ENCODE results near the gene GAS6.

The GAS6 gene

GRCh38 chr13:113840541-113841352 lies 23.1 kb downstream of the GAS6 start:
- POLR2A ChIA-PET, result interaction anchor here (0.7 to 0.8 kb wide), 2 partner anchors 9 to 84 kb away, joined by 3 read pairs; no protein-coding TSS in a partner anchor
- DNase-seq (ENCODE audit: low read depth, low spot score), result no peak
- no peak for TF ChIP-seq CTCF (IDR thresholded peaks at IDR 0.05; ENCODE audit: insufficient read depth, low read length, missing control alignments)

DNA sequence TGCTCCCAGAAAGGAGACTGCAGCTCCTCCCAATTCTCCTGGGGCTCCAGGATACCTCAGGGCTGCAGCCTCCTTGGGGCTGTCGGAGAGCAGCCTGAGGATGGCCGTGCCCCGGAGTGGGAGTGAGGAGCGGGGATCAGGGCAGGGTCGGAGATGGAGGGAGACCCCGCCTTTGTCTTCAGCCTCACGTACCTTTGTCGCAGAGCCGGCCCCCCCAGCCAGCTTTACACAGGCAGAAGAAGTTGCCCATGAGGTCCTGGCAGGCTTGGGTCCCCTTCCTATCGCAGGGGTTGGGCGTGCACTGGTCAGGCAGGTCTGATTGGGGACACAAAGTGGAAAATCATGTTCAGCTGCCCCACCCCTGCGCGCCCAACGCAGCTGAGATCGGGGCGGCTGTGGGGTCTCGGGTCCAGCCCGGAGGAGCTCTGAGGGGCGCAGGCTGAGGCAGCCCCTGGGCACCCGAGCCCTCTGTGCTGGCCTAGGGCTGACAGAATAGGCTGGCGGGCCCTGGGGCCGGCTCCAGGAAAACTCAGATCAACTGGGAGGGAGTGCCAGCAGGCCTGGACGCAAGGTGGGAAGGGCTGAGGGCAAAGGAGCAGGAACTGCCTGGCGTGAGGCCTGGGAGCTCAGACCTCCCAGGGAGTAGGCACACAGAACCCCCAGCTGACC lies 24.2 kb downstream of the GAS6 start:
- DNase-seq (ENCODE audit: low read depth, low spot score), result no peak
- H3K4me3 ChIP-seq (ENCODE audit: low read depth, low read length), result peak overlapping the region; percentile 3; the same call in 1 of the 2 replicates
- no peak for TF ChIP-seq CTCF (IDR thresholded peaks at IDR 0.05; ENCODE audit: insufficient read depth, low read length, missing control alignments)
- CTCF ChIA-PET, result interaction anchor here (0.7 to 1.3 kb wide), 3 partner anchors 10 to 22 kb away, joined by 3 to 6 read pairs (median 3); no protein-coding TSS in a partner anchor
- POLR2A ChIA-PET, result interaction anchor here (0.8 to 0.9 kb wide), 2 partner anchors 8 to 83 kb away, joined by 3 read pairs; no protein-coding TSS in a partner anchor

More at GRCh38 chr13:113840541-113841352, 23.1 kb downstream of the GAS6 start:
- H3K4me3 ChIP-seq (ENCODE audit: low read depth, low read length), result peak overlapping the region; percentile 6; the same call in 1 of the 2 replicates
- CTCF ChIA-PET, result interaction anchor here (0.7 to 0.8 kb wide), 3 partner anchors 9 to 21 kb away, joined by 3 to 4 read pairs (median 3); no protein-coding TSS in a partner anchor

- peak overlapping the region; percentile 59 for H3K4me3 ChIP-seq (ENCODE audit: low read depth, low read length)
- no peak for TF ChIP-seq CTCF (IDR thresholded peaks at IDR 0.05; ENCODE audit: insufficient read depth, low read length, missing control alignments)
- CTCF ChIA-PET, result interaction anchor here (1.3 kb wide), 1 partner anchor 11 kb away, joined by 6 read pairs; no protein-coding TSS in a partner anchor
- POLR2A ChIA-PET, result interaction anchor here (0.9 kb wide), 1 partner anchor 9 kb away, joined by 3 read pairs; no protein-coding TSS in a partner anchor
- DNase-seq (ENCODE audit: low read depth, low spot score), result no peak
Observed at GRCh38 chr13:113838711-113839201, 25.1 kb downstream of the GAS6 start.

DNA sequence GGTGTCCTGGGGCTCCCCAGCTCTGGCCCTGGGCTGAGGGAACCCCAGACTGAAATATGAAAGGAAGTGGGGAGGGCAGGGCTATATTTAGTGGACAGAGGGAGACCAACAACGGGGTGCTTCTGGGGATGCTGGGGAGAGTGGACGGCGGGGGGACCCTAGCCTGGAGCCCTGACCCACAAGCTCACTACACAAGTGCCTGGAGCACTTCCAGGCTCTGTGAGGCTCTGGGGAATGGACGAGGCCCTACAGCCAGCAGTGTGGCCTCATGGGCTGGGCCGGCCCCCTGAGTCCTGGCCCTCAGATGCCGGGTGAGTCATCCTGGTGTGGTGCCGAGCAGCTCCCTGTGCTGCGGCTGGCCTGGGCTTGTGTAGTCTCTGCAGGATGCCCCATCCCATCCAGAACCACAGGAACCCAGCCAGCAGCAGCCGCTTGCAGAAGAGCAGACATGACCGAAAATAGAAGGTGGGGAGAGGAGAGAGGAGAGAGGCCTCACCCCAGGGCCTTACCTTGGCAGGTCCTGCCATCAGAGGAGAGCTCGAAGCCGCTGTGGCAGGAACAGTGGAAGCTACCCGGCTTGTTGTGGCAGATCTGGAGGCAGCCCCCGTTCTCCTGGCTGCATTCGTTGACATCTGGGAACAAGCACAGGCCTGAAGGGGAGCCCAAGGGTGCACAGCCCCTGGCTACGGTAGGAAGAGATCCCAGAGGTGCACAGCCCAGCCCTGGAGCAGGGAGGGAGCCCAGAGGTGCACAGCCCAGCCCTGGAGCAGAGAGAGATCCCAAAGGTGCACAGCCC lies 26.1 kb downstream of the GAS6 start:
- DNase-seq (ENCODE audit: low read depth, low spot score), result peak; percentile 90
- CTCF ChIA-PET, result interaction anchor here (1.3 to 1.4 kb wide), 2 partner anchors 9 to 21 kb away, joined by 3 to 5 read pairs; no protein-coding TSS in a partner anchor
- peak overlapping the region; percentile 59 for H3K4me3 ChIP-seq (ENCODE audit: low read depth, low read length)

More for the DNA sequence above, 26.1 kb downstream of the GAS6 start:
- TF ChIP-seq CTCF (IDR thresholded peaks at IDR 0.05; ENCODE audit: insufficient read depth, low read length, missing control alignments), result no peak
- POLR2A ChIA-PET, result interaction anchor here (0.6 to 1.5 kb wide), 5 partner anchors 10 to 284 kb away, joined by 3 to 12 read pairs (median 3); no protein-coding TSS in a partner anchor

Measured in AG04449 (cell line).